ENCODE results near the gene POPDC2. TPM values are rescaled to one million over a fixed set of nuclear protein-coding genes. Genes with fewer than 3 reads are reported as not detected.

The POPDC2 gene
- total RNA-seq, 1 experiment from 2014 or later: 0.37 TPM

- no peaks in the 10 kb centered on the region for H3K79me2 ChIP-seq (ENCODE audit: insufficient read depth, low read length)
- H3K14ac ChIP-seq (ENCODE audit: insufficient read depth, low read length): no peak overlapping the region
- Mint-ChIP-seq H3K36me3 (ENCODE audit: insufficient read depth in 1 of 3, low read depth in 3 of 3) (peaks cover 0 to 2% (median 0%) of the 10 kb centered on the region in 3 experiments; a peak in 1 of 7 replicates), H3K4me1 (peaks cover 12 to 15% of the 10 kb centered on the region in 2 experiments; a peak in 3 of 4 replicates), H3K9me3 (peaks cover 0 to 3% of the 10 kb centered on the region in 2 experiments; a peak in 2 of 5 replicates), H3K27ac (no peak overlapping the region), H3K27me3 (ENCODE audit: low read depth) (peaks cover 20% of the 10 kb centered on the region), H3K4me3 (peak overlapping the region; percentile 68 to 83)
- H3K4ac ChIP-seq (ENCODE audit: low read depth, low read length): no peak overlapping the region
- peaks cover 6% of the 10 kb centered on the region; the same call in 1 of the 2 replicates for H3K27me3 ChIP-seq (ENCODE audit: insufficient read depth, low read length)
- no peak overlapping the region for H2BK20ac ChIP-seq (ENCODE audit: low read depth, low read length, poor library complexity, severe bottlenecking)
- no peak overlapping the region for H3K18ac ChIP-seq (ENCODE audit: insufficient read length, low read depth, low read length)
- no peak overlapping the region for H2AFZ ChIP-seq (ENCODE audit: low read length)
- H3K9me3 ChIP-seq (ENCODE audit: control insufficient read depth, low read depth, low read length): no peaks in the 10 kb centered on the region
- H4K20me1 ChIP-seq (ENCODE audit: control insufficient read depth, insufficient read depth, insufficient read length): no peaks in the 10 kb centered on the region
- H2BK5ac ChIP-seq (ENCODE audit: insufficient read length, low read length): no peak overlapping the region
- H3K9ac ChIP-seq (ENCODE audit: extremely low read depth, insufficient read length, low read length): no peak overlapping the region
- H3K4me2 ChIP-seq (ENCODE audit: insufficient read depth, insufficient read length, low read length): peak overlapping the region; percentile 45
- H3K23me2 ChIP-seq (ENCODE audit: insufficient read length, low read depth, low read length, poor library complexity, severe bottlenecking): peaks cover 6% of the 10 kb centered on the region
- H3K4me1 ChIP-seq (ENCODE audit: insufficient read depth, low read length): no peaks in the 10 kb centered on the region; the same call in 1 of the 2 replicates
- no peak overlapping the region for H2BK12ac ChIP-seq (ENCODE audit: insufficient read length, low read depth, low read length)
- H4K5ac ChIP-seq (ENCODE audit: insufficient read length, low read depth, low read length): no peak overlapping the region
- no peak overlapping the region for H2BK15ac ChIP-seq (ENCODE audit: low read depth, low read length)
- no peak overlapping the region for H4K91ac ChIP-seq (ENCODE audit: insufficient read length, low read depth, low read length)
- H2BK120ac ChIP-seq (ENCODE audit: low read depth, low read length, poor library complexity, severe bottlenecking): no peak overlapping the region
- H3K56ac ChIP-seq (ENCODE audit: insufficient read length, low read depth, low read length): no peak overlapping the region
- no peak overlapping the region for H3K27ac ChIP-seq (ENCODE audit: insufficient read length, low read depth, low read length)
- H3K79me1 ChIP-seq (ENCODE audit: insufficient read depth, low read depth, low read length, poor library complexity, severe bottlenecking): no peaks in the 10 kb centered on the region
- no peak overlapping the region for H3K23ac ChIP-seq (ENCODE audit: insufficient read length, low read depth, low read length)
- TF ChIP-seq, protein P1, sequence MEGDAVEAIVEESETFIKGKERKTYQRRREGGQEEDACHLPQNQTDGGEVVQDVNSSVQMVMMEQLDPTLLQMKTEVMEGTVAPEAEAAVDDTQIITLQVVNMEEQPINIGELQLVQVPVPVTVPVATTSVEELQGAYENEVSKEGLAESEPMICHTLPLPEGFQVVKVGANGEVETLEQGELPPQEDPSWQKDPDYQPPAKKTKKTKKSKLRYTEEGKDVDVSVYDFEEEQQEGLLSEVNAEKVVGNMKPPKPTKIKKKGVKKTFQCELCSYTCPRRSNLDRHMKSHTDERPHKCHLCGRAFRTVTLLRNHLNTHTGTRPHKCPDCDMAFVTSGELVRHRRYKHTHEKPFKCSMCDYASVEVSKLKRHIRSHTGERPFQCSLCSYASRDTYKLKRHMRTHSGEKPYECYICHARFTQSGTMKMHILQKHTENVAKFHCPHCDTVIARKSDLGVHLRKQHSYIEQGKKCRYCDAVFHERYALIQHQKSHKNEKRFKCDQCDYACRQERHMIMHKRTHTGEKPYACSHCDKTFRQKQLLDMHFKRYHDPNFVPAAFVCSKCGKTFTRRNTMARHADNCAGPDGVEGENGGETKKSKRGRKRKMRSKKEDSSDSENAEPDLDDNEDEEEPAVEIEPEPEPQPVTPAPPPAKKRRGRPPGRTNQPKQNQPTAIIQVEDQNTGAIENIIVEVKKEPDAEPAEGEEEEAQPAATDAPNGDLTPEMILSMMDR (conservative IDR thresholded peaks at IDR 0.05): no peak
- DNase-seq: no peak
- no peak overlapping the region for H3T11ph ChIP-seq (ENCODE audit: low read length)
- no peak overlapping the region for H4K8ac ChIP-seq (replicated peaks; ENCODE audit: insufficient read length, low read depth, low read length)
- no CpG with 5 or more reads among the region's 8 CpGs for WGBS (ENCODE audit: extremely low coverage, insufficient read length, low lambda C conversion rate)
- H2AK5ac ChIP-seq (ENCODE audit: insufficient read length, low read length): no peak overlapping the region
Measured at GRCh38 chr3:119703820-119704531, 43.6 kb upstream of the POPDC2 start.
